ENCODE results near the gene STK10.
"Not testable (repeated sequence)": the region's sequence is repeated elsewhere in the genome, so short reads cannot be mapped to it uniquely, and the experiment has no call there.

Gene STK10

GRCh38 chr5:172048539-172049101 lies 139.4 kb downstream of the STK10 start:
- DNase-seq = no peak

- DNase-seq = no peak
Measured at GRCh38 chr5:172048170-172048422, 139.9 kb downstream of the STK10 start.

GRCh38 chr5:172046593-172046992 lies 141.4 kb downstream of the STK10 start:
- no peak for DNase-seq

- no peak for DNase-seq
Measured at GRCh38 chr5:172045315-172045632, 142.8 kb downstream of the STK10 start.

GRCh38 chr5:172044631-172045314 lies 143.3 kb downstream of the STK10 start:
- no peak for DNase-seq

DNA sequence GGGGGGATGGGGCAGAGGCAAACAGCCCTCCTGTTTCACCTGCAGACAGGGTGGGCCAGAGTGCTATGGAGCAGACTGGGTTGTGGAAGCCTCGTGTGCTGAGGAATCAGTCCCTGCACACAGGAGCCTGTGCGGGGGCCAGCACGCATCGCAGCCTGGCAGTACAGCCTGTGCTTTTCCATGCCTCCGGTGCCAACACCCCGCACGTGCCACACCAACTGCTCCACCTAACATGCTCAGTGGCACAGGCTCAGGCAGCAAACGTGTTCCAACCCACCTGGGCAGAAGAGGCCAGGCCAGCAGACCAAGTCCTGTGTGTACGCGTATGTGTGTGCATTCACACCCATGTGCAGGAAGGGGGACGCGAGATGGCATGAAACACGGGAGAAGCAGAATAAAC lies 144.2 kb downstream of the STK10 start:
- no peak for DNase-seq

DNA sequence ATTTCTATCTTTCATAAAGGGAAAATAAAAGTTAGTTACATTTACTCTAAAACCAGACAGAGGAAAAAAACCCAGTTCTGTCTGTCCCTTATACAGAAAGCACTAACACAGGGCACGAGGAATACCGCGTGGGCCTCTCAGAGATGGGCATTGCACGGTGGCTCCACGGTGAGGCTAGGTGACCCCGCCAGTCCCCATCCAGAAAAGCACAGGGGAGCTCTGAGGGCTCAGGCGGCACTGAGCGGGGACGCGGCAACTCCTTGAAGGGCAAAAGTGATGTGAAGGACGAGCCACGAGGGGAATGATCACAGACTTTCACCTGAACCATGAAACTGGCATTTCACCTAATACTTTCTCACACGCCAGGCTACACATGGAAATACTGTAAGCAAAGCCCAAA lies 145.8 kb downstream of the STK10 start:
- no peak for DNase-seq

DNA sequence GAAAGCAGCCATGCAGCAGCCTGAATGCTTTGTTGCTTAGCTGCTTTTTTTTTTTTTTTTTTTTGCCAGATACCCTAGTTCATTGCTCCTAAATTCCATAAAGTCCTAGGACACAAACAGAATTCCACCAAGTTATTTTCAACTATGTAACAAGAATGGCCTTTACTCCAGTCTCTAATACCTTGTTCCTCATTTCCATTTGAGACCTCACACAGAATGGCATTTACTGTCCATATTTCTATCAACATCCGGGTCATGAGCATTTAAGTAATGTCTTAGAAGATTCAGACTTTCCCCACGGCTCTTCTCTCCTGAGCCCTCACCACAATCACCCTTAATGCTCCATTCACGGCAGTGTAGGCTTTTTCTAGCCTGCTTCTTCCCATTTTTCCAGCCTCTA lies 149.9 kb downstream of the STK10 start:
- no peak for DNase-seq

DNA sequence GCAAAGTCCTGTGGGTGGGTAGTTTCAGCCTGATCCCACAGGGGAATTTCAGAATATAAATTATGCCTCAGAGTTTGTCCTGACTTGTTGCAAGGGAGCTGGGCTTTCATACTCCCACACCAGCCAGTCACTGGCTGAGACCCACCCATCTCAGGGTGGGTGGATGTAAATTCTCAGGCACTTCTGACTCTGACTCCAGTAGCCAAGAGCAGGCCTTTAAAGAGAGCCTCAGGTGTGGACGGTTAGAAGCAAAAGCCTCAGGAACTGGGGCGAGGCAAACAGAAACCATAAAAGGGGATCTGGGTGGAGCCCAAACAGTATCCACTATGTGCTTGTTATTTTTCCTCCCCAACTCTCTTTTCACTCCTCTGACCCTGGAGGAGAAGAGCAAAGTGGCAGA lies 153.0 kb downstream of the STK10 start:
- no peak for DNase-seq

DNA sequence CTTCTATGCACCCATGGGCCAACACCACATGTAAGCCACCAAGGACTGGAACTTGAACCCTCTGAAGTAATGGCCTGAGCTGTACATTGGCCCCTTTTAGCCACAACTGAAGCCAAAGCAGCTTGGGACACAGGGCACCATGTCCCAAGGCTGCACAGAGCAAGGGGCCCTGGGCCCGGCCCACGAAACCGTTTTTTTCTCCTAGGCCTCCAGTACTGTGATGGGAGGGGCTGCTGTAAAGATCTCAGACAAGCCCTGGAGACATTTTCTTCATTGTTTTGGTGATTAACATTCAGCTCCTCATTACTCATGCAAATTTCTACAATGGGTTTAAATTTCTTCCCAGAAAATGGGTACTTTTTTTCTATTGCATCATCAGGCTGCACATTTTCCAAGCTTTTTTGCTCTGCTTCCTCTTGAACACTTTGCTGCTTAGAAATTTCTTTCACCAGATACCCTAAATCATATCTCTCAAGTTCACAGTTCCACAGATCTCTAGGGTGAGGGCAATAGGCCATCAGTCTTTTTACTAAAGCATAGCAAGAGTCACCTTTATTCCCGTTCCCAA lies 156.0 kb downstream of the STK10 start:
- DNase-seq = no peak

- no peak for DNase-seq
Measured at GRCh38 chr5:172029876-172030275, 158.1 kb downstream of the STK10 start.

DNA sequence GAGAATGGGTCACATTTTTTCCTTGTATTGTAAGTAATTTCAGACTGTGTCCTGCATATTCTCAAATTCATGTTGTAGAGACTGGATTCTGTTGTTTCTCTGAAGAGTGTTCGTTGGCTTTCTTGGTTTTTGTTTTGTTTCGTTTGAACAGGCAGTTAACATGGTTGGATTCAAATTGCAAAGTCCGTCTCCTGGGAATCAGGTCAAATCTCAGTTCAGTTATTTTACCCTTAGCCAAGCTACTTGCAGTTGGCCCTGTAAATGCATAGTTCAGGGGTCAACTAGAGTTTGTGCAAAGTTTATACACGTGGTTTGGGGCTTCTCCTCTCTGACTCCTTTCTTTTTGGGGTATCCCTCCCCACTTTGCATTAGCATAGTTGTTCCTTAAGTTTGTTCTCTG lies 159.9 kb downstream of the STK10 start:
- DNase-seq = no peak

- not testable (repeated sequence) for DNase-seq
Measured at GRCh38 chr5:172020110-172020786, 167.8 kb downstream of the STK10 start.

GRCh38 chr5:172015346-172015745 lies 172.7 kb downstream of the STK10 start:
- DNase-seq = no peak

DNA sequence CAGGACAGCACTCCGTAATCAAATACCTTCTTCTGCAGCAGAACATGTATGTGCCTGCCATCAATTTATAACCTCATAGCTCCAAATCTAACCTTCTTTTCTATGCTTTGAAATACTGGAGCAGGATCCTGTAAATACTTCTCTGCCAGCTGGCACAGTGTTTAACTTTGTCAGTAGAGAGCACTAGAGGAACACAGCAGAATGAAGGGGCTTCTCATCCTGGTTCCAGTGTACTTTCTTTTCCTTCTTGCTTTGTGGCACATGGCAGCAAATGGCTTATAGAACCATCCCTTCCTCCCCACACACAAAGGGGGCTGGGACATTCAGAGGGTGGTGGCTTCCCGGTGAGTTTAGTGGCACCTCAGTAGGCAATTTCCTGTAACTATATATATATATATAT lies 177.7 kb downstream of the STK10 start:
- no peak for DNase-seq

DNA sequence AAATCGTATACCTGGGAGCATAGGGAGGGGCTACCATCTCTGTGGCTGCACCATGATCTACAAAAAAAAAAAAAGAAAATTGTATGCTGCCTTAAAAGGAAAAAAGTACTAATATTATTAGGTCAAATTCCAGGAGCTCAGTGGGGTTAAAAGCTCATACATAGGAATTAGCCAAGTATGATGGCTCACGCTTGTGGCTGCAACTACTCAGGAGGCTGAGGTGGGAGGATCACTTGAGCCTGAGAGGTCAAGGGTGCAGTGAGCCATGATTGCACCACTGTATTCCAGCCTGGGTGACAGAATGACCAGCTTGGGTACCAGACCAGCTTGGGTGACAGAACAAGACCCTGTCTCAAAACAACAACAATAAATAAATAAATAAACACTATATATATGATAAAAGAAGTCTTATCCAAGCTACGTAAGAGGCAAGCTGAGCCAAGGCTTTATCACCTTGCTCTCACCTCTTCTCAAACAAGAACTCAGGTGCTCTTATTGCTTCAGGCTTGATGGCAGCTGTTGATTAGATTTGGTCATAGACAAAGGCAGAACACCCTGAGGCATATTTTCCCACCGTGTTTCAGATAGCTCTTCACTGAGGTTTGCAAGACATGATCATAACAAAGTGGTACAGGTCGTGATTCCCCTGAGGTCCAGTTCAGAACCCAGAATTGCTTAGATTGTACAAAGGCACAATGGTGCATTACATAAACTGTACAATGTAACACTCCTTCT lies 178.3 kb downstream of the STK10 start:
- no peak for DNase-seq

GRCh38 chr5:172008689-172009141 lies 179.3 kb downstream of the STK10 start:
- no peak for DNase-seq

DNA sequence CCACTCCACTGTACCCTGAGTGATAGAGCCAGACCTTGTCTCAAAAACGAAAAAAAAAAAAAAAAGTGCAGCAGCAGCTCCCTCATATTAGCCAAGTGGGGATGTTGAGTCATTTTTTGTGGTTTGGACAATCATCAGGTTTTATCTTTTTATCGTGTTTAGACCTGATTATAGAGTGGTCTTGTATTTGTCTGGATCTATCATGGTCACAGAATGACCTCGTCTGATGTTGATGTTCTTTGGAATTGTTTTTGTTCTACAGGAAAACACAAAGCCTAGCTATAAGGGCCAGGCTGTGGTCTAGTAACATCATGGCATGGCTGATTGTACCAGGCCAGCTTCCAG lies 179.9 kb downstream of the STK10 start:
- DNase-seq = no peak

GRCh38 chr5:172007175-172008110 lies 180.6 kb downstream of the STK10 start:
- no peak for DNase-seq

GRCh38 chr5:172006321-172007174 lies 181.5 kb downstream of the STK10 start, which contains the start of gene FBXW11:
TSS of gene FBXW11 (minus strand) at chr5:172006638. CDS start at chr5:172006502, 136 bp downstream.
- peak; percentile 80 for DNase-seq

GRCh38 chr5:172005708-172006320 lies 182.2 kb downstream of the STK10 start:
- no peak for DNase-seq

All from NCI-H1092 (cell line).